ENCODE data around the gene TAGLN2.

DNA sequence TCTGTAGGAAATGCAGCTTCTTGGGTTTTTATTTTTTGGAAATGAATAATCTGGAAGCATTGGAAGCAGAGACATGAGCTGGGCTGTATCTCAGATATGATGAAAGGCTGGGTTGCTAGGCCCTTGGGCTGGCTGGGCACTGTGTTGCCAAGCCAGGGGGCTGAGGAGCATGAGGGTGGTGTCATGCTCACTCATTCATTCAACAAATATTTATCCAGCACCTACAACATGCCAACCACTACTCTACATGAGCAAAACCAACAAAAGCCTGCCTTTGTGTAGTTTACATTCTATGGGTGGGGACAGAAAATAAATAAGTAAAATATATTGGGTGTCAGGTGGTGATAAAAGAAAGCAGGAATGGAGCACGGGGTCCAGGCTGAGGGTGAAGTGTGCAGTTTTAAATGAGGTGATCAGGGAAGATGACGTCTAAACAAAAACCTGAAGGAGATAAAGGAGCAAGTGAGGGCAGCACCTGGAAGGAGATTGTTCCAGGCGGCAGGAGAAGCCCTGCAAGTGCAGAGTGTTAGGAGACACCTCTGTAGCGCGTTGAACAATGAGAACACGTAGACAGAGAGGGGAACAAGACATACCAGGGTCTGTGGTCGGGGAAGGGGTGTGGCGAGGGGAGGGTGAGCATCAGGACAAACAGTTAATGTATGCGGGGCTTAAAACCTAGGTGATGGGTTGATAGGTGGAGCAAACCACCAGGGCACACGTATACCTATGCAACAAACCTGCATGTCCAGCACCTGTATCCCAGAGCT lies 10.9 kb downstream of the TAGLN2 start:
- TF ChIP-seq, protein P1, sequence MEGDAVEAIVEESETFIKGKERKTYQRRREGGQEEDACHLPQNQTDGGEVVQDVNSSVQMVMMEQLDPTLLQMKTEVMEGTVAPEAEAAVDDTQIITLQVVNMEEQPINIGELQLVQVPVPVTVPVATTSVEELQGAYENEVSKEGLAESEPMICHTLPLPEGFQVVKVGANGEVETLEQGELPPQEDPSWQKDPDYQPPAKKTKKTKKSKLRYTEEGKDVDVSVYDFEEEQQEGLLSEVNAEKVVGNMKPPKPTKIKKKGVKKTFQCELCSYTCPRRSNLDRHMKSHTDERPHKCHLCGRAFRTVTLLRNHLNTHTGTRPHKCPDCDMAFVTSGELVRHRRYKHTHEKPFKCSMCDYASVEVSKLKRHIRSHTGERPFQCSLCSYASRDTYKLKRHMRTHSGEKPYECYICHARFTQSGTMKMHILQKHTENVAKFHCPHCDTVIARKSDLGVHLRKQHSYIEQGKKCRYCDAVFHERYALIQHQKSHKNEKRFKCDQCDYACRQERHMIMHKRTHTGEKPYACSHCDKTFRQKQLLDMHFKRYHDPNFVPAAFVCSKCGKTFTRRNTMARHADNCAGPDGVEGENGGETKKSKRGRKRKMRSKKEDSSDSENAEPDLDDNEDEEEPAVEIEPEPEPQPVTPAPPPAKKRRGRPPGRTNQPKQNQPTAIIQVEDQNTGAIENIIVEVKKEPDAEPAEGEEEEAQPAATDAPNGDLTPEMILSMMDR (IDR thresholded peaks at IDR 0.05; ENCODE audit: poor library complexity), result no peak
- TF ChIP-seq EZH2phosphoT487 (IDR thresholded peaks at IDR 0.05; ENCODE audit: low read depth, severe bottlenecking, unreplicated experiment), result no peak

Measured in hepatocyte (in vitro differentiated cells).